NCI-H82 treated with DMSO at 0.1 percent for 48 hours (cell line): ENCODE results near the gene FZD1.

Source experiments
- DNase-seq: peaks from one replicate; lab custom pipeline; 2025; ENCODE audit not compliant: unreplicated experiment; lab: John Stamatoyannopoulos, UW

FZD1 gene

DNA sequence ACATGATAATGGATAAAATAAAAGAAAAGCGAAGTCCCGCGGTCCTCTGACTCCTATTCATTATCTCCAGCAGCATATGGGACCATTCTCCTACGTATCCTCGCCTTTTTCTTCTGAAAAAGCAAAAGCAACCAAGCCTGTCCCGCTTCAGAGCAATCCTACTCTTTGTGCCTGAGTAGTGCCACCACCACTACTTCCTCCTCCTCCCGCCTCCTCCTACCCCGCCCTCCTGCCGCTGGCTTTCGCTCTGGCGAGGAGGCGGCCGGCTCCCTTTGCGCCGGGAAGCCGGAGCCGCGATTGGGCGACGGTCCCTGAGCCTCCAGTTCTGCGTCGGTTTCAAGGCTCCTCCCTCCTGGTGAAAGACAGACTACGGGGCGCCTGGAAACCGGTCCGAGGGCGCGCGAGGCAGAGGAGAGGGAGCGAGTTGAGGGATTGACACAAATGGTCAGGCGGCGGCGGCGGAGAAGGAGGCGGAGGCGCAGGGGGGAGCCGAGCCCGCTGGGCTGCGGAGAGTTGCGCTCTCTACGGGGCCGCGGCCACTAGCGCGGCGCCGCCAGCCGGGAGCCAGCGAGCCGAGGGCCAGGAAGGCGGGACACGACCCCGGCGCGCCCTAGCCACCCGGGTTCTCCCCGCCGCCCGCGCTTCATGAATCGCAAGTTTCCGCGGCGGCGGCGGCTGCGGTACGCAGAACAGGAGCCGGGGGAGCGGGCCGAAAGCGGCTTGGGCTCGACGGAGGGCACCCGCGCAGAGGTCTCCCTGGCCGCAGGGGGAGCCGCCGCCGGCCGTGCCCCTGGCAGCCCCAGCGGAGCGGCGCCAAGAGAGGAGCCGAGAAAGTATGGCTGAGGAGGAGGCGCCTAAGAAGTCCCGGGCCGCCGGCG is at the start of gene FZD1:
FZD1 (plus strand) TSS at position 388 of the 878 bp plus-strand sequence; CDS start at position 836, 448 bp downstream.
- DNase-seq: peak; percentile 95

DNA sequence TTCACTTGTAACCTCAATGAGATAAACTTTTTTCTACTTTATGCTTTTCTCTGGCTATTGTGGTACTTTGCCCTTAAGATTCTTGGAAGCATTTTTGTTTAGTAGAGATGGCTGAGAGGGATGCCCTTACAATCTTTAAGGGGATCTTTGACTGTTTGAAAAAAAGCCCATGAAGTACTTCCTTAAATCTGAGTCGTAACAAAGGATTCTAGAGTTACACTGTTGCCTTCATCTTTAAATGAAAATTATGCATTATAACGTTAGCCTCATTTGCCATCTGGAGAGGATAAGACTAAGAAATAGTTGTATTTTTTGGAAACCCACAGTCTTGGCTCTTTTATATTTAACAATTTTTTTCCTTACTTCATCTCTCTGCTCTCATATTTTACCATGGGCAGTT is 37.8 kb upstream of the FZD1 start:
- DNase-seq: no peak

DNA sequence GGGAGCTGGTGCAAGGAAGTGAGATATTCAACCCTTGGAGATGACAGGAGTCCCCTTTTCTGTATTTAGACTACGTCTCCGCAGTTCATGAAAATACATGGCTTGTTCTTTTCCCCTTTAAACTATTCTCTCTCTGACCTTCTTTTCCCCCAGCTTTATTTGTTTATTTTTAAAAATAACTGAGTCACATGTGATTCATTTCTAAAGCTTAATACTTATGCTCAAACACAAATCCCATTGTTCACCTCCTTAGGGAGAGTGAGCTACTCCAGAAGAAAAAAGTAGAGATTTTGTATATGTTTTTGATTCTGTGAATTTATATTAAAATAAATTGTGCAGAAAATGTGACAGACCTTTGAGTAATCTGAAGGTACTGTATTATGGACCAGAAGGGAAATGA is 35.9 kb upstream of the FZD1 start:
- no peak for DNase-seq

DNA sequence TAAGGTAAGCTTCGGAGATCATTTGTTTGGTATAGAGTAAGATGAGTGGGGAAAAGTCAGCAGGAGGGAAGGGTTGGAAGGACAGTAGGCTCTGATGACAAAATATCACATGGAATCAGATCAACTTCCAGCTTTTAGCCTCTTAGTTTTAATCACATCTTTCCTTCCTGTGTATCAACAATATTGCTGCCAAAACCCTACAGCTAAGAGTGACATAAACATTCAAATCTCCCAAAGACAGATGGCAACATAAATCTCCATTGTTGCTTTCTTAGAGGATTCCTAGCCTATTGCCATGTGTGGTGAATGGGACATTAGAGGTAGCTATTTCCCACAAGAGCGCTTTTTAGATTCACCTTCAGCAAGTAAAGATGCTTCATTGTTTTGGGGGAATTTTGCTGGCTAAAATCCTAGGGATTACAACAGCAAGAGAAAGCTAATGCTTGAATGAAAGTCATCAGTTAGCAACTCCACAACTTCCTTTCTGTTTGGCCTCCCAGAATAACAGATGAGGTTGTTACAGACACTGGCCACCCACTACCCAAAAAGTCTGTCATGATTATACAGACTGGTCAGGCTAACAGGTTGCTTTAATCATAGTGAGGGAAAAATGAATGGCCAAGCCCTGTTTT is 35.2 kb upstream of the FZD1 start:
- DNase-seq: peak; percentile 23

DNA sequence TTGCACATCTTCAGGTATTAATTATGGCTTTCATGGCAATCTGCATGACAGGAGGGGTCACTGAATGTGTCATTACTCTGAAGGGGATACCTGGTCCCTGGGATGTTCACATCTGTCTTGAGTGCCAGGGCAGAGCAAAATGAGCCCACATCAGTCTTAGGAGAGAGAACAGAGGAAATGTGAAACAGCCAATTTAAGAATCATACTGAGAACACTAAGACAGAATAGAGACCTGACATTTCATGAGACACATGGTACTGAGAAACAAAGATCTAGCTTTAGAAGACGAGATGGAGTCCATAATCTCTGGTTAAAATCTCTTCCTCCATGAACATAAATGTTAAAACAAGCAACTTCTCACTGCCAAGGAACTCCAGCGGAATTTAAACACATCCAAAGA is 34.1 kb upstream of the FZD1 start:
- no peak for DNase-seq

DNA sequence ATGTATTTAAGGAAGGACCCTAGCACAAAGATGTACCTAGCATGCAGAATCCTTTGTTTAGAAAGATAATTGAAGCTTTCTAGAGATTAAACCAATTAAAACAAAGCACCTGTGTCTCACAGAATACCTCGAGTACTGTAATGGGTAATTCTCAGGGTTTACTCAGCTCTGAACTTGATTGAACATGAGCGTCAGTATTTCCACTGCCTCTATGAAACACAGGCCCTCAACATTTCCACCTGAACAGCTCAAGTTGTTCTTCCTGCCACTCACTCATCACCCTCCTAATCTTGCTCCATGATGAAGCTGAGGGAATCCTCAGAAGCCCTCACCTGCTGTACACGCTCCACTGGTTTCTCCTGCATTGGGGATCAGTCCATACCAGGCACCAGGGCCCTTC is 33.7 kb upstream of the FZD1 start:
- DNase-seq: no peak

DNA sequence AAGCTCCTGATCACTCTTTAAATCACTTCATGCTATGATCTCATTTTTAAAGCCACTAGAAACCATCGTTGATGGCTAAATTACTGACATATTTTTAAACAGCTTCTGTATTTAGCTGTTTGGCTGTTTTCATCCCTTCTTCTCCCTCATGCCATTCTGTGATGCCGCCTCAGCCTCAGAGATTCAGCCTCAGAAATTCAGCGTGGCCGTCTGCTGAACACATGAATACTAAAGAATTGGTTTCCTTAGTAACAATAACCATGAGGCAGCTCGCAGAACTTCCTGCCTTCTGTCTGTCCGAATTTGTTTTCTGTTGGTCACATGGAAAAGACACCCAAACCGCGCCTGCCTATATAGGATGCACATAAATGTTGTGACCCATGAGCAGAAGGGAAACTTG is 31.0 kb upstream of the FZD1 start:
- DNase-seq: no peak

DNA sequence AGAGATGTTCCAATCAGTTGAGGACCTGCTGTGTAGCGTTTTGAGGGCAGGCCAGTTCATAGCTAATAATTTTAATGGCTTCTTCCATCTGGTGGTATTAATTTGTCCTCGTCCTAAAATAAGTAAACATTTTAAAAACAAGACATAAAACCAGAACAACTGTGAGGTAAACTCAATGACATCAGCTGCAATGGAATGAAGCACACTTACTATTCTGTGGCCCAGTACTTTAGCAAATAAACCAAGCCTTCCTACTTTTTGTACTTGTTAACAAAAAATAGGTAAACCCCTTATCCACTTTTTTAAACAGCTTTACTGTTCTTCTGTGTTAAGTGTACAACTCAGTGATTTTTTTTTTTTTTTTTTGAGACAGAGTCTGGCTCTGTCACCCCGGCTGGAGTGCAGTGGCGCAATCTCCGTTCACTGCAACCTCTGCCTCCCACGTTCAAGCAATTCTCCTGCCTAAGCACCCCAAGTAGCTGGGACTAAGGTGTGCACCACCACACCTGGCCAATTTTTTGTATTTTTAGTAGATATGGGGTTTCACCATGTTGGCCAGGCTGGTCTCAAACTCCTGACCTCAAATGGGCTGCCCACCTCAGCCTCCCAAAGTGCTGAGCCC is 28.9 kb upstream of the FZD1 start:
- DNase-seq: no peak

DNA sequence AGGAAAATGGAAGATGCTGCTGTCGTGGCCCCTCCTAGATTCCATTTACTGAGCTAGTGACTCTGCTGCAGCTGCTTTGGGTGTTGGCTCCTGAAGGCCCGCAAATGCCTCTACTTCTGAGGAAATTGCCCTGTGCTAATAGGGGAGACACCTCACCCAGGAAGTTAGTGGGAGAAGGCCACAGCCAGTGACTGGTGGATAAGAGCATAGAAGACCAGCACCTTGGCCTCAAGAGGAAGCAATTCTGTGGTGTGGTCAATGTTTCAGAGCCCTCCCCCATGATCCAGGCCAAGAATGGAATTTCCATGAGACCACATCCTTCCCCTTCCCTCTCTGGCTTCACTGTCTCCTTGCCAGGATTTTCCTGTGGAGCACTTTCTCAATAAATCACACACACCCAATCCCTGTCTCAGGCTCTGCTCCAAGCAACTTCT is 25.0 kb upstream of the FZD1 start:
- DNase-seq: no peak

DNA sequence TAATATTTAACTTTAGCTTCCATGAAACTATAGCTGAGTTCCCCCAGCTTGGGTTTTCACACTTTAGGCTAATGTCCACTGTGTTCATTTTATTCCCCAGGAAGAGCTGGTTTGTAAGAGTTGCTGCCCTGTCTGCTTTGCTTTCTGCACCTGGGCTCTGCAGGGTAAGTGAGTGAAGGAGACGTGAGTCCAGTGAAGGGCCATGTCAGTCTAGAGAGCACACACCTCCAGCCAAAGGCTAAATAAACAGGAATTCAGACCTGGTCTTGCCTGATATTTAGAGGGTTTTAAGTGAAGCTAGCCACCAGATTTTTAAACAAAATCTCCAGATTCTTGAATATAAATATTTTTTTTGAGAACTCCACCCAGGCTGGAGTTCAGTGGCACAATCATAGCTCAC is 24.5 kb upstream of the FZD1 start:
- DNase-seq: no peak

DNA sequence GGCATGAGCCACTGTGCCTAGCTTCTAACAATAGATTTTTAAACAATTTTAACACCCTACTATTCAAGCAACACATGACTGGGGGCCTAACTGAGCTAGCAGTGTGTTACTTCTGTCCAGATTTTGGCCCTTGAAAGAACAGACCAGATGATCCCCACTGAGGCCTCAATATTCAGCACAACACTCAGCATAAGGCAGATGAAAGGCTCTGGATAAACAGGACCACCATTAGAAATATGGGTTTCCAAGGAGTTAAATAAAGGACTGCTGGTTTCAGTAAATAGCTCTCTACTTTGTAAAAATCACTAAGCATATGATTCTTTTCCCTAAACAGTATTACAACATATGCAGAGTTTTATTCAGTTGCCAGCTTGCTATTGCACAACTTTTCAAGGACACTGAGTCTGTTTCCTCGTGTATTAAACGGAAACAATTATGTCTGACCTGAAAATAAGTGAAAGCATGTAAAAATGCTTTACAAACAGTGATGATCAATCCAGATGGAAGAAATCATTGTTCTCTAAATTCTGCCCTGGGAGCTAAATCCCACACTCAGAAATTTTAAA is 23.8 kb upstream of the FZD1 start:
- DNase-seq: no peak

DNA sequence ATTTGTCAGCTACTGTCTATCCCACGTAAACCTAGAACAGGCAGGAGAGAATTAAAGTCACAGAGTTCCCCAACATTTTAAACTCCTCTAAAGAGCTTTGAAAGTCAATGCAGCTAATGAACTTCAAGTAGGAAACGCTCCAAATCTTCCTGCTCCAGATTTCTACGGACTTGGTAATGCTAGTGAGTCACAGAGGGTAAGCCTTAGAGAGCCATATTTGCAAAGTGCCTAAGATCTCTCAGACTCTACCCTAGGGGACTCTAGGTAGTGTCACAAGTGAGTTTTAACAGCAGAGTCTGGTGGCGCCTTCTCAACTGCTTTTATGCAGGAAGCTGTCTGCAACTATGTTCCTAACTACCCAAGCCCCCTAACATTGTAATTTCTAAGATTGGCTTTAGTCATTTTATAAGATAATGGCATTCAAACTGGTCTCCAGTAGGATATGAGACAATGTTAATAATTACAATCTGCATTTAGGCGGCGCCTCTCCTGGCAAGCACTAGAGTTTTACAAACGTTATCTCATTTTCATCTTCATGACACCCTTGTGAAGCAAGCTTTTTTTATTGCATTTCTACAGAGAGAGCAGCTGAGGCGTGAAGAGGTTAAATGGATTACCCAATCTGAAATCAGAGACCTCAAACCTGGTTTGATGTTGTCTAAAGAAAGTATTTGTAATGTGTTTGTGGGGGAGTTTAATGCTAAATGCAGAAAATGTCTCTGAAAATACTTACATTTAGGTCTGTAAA is 22.0 kb upstream of the FZD1 start:
- DNase-seq: no peak

DNA sequence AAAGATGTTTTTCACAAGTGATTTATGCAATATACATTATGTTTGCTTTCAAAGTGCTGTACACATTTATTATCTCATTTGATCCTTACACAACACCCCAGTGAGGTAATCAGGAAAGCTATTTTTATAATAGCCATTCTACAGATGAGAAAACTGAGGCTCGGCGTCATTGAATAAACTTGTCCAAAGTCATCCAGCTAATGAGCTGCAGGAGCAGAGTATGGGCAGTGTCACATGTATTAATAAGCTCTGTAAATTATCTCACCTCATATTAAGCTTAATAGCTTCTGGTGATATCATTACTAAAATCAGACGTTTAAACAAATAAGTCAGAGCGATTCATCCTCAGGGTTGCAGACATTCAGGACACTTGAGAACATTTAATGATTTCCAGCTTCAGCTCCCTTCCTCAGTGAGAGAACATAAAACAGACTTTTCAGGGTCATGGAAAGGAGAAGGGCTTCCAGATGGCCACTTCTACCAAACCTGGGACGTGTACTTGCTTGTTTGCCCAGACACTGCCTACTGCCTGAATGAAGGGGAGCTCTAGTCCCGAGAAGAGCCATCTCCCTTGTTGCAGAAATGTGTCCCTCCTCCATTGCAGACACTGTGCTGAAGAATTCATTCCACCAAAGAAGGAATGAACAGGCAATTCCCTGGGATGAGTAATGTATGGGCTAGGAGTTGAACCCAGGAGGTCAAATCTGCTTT is 20.5 kb upstream of the FZD1 start:
- DNase-seq: no peak

DNA sequence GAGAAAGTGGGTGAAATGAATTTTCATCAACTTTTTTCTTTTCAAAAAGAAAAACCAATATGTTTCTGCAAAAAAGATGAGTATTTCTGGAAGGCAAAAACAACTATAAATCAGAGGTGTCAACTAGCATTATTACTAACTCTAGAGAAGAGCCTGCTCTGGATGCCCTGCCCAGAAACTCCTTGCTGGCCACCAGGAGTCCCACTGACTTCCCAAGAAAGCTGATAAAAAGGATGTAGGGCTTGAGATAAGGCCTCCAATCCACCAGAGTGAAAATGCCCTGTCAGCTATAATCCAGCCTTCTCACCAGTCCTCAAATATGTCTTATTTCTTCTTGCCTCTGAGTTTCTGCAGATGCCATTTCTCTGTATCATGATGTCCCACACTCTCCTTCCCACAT is 16.7 kb upstream of the FZD1 start:
- DNase-seq: no peak

DNA sequence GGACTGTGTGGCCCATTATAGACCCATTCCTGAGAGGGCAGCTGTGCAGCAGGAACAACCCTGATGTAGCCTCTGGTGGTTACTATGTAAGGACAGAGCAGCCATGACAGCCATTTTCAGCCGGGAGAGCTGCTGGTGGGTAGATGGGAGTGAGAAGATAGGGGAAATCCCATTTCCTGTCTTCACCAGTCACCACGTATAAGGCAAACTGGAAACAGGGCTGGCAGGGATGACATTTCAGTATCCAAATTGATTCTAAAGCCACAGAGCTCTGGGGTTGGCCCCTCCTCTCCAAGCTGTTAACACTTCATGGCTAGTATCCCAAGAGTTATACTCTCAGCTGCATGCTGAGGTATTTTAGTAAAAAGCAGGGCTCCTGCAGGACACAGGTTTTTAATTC is 15.2 kb upstream of the FZD1 start:
- no peak for DNase-seq

DNA sequence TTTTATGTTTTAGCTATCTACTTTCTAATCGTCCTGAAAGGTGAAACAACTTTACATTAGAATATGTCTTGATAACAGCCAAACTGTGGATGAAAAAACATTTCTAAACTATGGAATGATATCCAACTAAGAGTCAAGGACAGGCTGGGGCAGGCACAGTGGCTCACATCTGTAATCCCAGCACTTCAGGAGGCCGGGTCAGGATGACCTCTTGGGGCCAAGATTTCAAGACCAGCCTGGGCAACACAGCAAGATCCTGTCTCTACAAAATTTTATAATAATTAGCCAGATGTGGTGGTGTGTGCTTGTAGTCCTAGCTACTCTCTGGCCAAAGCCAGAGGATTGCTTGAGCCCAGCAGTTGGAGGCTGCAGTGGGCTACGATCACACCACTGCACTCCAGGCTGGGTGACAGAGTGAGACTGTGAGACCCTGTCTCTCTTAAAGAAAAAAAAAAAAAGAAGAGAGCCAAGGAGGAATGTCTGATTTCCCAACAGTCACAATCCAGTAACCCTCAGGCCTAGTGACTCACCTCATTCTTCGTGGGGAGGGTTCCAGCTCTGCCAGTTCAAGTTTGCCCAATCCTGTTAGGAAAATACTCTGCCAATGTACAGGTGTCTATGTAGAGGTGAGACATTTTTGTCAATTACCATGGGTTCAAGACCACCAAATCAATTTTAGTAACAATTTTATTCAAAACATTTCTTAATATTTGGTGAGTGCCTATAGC is 14.6 kb upstream of the FZD1 start:
- no peak for DNase-seq

DNA sequence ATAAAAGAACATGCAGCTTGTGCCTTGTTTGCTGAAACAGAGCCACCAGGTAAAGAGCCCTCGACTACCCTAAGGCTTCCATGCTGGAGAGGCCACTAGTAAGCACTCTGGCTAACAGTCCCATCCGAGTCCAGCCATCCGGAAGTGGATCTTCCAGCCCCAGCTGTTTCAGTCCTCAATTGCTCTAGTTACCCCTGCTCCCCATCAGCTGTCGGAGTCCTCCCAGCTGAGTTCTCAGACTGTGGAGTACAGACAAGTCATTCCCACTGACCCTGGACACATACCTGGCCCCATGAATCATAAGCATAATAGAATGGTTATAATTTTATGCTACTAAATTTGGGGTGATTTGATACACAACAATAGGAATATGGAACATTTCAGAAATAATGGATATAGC is 13.5 kb upstream of the FZD1 start:
- DNase-seq: no peak

DNA sequence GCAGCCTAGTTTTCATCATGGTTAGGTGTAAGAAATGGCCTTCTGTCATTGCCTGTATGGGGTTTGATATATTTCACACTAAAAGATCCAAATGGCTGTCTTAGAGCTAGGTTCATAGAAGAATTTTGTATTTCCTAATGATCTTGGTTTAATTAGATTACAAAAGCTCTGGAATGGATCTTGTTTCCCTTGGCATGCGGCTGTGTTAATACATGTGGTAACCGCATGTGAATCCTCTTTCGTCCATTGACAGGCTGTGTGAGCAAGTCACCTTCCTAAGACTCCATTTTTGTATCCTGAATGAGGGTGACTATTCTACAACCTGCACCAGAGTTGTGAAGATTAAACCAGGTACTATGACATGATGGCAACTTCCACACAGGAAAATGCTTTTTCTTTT is 12.4 kb upstream of the FZD1 start:
- DNase-seq: no peak

DNA sequence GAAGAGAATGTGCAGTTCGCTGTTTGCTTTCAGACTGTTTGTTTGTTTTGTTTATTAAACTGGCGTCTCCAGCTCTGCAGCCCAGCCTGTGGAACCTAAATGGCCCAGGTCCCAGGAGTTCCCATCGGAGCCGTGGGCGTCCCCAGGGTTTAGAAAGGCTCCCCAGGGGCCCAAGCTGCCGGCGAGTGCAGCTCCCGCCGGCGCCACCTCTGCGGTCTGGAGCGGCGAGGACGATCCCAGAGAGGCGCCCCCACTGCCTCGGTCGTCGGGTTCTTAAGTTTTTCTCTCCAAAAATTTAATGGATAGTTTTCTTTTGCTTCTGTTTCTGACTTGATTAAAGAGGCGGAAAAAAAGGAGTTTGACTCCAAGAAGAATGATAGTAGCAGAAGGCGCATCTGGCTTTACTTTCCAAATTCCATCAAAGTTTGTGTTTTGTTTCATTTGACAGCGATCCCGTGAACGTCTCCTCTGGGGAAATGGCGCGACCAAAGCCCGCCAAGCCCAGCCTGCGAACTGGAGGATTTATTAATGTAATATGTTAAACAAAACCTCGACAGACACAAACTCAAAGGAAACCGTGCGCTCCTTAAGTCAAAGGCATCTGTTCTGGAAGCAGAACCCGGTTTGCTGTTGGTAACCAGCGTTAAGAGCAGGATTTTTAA is 718 bp upstream of the FZD1 start:
- peak; percentile 43 for DNase-seq
